ENCODE results near the gene ENOX1. TPM values are rescaled to one million over a fixed set of nuclear protein-coding genes. Genes with fewer than 3 reads are reported as not detected.

ENOX1 gene
- total and polyA plus RNA-seq, 7 donors = 0.23 to 20.2 (median 11.1) TPM

DNA sequence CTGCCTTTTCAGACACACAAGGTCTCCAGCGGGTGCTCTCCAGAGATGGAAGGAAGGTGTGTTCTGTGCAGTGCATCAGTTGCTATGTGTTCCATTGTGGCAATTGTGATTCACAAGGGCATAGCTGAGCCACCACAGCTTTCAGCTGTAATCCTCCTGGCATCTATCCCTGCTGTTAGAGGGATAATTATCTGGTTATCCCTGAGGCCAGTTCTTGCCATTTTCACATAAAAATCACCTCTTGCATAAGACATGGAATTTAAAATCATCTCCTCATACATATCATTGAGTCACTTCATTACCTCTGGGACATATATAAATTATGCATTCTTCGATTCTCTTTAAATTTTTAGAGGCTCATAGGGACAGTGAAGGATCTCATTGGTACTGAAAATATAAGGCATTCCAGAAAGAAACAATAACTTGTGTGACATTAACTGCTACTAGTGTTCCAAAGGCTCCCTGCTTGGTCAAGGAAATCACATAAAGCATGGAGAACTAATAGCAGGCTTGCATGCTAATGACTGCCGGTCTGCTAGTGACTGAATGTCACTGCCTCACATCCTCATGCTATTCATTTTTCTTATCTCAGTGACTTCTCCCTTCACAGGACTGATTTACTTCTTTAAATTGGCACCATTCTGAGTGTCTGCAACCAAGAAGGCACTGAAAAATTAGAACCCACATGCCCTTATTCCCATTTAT, 214.0 kb downstream of the ENOX1 start:
- Histone ChIP-seq H3K36me3 (no peaks in the 10 kb centered on the region), H3K4me3 (no peak overlapping the region), H3K4me1 (peaks cover 0 to 55% (median 35%) of the 10 kb centered on the region in 4 donors), H3K27me3 (no peaks in the 10 kb centered on the region), H3K27ac (peak overlapping the region in 3 of 4 donors; percentile 32 to 48 (median 46)), H3K9me3 (no peaks in the 10 kb centered on the region)
- intact Hi-C loops (cut with DNase I) = loop anchor here (5.0 kb wide), 1 partner anchor 214 kb away; the partner anchor contains the start of gene ENOX1
- WGBS, 2 donors = 88 to 92% methylated on average over 3 of the region's 3 CpGs
- TF ChIP-seq POLR2AphosphoS5 (IDR thresholded peaks at IDR 0.05) (no peak), POLR2A (IDR thresholded peaks at IDR 0.05) (no peak), EP300 (IDR thresholded peaks at IDR 0.05) (no peak)
- TF ChIP-seq, protein P1, sequence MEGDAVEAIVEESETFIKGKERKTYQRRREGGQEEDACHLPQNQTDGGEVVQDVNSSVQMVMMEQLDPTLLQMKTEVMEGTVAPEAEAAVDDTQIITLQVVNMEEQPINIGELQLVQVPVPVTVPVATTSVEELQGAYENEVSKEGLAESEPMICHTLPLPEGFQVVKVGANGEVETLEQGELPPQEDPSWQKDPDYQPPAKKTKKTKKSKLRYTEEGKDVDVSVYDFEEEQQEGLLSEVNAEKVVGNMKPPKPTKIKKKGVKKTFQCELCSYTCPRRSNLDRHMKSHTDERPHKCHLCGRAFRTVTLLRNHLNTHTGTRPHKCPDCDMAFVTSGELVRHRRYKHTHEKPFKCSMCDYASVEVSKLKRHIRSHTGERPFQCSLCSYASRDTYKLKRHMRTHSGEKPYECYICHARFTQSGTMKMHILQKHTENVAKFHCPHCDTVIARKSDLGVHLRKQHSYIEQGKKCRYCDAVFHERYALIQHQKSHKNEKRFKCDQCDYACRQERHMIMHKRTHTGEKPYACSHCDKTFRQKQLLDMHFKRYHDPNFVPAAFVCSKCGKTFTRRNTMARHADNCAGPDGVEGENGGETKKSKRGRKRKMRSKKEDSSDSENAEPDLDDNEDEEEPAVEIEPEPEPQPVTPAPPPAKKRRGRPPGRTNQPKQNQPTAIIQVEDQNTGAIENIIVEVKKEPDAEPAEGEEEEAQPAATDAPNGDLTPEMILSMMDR (IDR thresholded peaks at IDR 0.05) = no peak
- DNase-seq = no peak

DNA sequence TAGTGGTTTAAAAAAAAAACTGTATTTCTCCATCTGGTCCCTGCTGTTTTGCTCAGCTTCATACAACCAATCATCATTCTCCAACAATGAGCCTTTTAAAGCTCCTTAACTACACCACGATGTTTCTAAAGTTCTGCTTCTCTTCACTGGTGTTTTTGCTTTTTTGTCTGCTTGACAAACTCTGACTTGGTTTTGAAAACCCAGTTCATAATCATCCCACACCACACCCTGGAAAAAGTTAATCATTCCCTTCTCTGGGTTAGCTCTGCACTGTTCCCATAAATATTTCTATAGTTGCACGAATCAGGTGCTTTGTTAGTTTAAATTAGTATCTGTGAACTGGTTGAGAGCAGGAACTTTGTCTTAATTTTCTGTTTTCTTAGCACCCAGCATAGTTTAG, 217.1 kb downstream of the ENOX1 start:
- H3K4me1 ChIP-seq = peaks cover 0 to 81% (median 47%) of the 10 kb centered on the region in 4 donors
- H3K27ac ChIP-seq = peak overlapping the region; percentile 49 to 76 (median 64)
- no peaks in the 10 kb centered on the region for H3K27me3 ChIP-seq
- no peaks in the 10 kb centered on the region for H3K36me3 ChIP-seq
- intact Hi-C loops (cut with DNase I) = loop anchor here (5.0 kb wide), 1 partner anchor 218 kb away; the partner anchor contains the start of gene ENOX1
- H3K9me3 ChIP-seq = no peaks in the 10 kb centered on the region
- H3K4me3 ChIP-seq = no peak overlapping the region
- DNase-seq = no peak
- WGBS, 2 donors = 13 to 46% methylated on average over 2 of the region's 2 CpGs
- peak in 1 of 4 donors; percentile 7 for TF ChIP-seq EP300 (IDR thresholded peaks at IDR 0.05)
- TF ChIP-seq POLR2A (IDR thresholded peaks at IDR 0.05) = no peak
- TF ChIP-seq, protein P1 (IDR thresholded peaks at IDR 0.05) = no peak
- peak in 2 of 4 donors; percentile 34 to 38 for TF ChIP-seq POLR2AphosphoS5 (IDR thresholded peaks at IDR 0.05)

DNA sequence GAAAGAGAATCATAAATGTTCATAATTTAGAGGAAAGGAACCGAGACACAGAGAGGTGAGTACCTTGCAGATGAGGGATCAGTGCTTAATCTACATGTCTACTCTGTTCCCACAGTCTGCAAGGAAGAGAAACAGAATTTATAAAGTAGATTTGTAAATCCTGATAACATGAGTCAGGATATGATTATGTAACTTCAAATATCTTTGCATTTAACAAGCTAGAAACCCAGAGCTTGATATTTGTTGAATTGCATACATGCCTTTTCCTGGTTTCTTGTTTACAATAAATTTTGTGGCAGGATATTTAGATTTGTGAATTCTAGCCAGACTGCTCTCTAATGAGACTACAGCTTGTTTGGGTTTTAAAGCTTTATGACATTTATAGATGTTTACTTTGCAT, 219.2 kb downstream of the ENOX1 start:
- H3K4me1 ChIP-seq = peaks cover 0 to 73% (median 33%) of the 10 kb centered on the region in 4 donors
- H3K27me3 ChIP-seq = no peaks in the 10 kb centered on the region
- peak overlapping the region; percentile 32 to 76 (median 60) for H3K27ac ChIP-seq
- 31 to 73% methylated on average over 1 of the region's 1 CpG for WGBS, 2 donors
- intact Hi-C loops (cut with DNase I) = no loop called here
- no peak overlapping the region for H3K4me3 ChIP-seq
- no peaks in the 10 kb centered on the region for H3K9me3 ChIP-seq
- TF ChIP-seq, protein P1 (IDR thresholded peaks at IDR 0.05) = no peak
- TF ChIP-seq EP300 (IDR thresholded peaks at IDR 0.05) = no peak
- TF ChIP-seq POLR2A (IDR thresholded peaks at IDR 0.05) = no peak
- no peak for TF ChIP-seq POLR2AphosphoS5 (IDR thresholded peaks at IDR 0.05)
- no peaks in the 10 kb centered on the region for H3K36me3 ChIP-seq
- no peak for DNase-seq

DNA sequence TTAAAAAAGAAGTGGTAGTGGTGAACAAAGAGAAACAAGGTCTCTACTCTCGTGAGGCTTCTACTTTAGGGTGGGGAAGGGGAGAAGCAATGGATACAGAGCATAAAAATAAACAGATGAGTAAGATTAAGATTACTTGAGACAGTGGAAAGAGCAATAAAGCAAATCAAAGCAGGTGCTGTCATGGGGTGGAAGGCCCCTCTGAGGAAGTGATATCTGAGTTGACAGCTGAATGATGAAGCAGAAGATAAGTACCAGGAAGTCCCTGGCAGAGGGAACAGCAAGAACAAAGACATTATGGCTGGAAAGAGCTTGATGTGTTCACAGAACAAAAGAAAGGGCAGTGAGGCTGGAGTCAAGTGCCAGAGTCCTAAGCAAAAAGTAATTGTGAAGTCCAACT, 221.8 kb downstream of the ENOX1 start:
- peaks cover 0 to 67% (median 32%) of the 10 kb centered on the region in 4 donors for H3K4me1 ChIP-seq
- peak overlapping the region; percentile 9 to 68 (median 50) for H3K27ac ChIP-seq
- 25 to 47% methylated on average over 1 of the region's 1 CpG for WGBS, 2 donors
- no peak for DNase-seq
- no peaks in the 10 kb centered on the region for H3K27me3 ChIP-seq
- intact Hi-C loops (cut with DNase I) = no loop called here
- no peaks in the 10 kb centered on the region for H3K36me3 ChIP-seq
- no peaks in the 10 kb centered on the region for H3K9me3 ChIP-seq
- TF ChIP-seq POLR2A (IDR thresholded peaks at IDR 0.05) = no peak
- TF ChIP-seq, protein P1 (IDR thresholded peaks at IDR 0.05) = no peak
- no peak overlapping the region for H3K4me3 ChIP-seq
